GM23338 (cell line): ENCODE data around the gene MAPK7. TPM values are rescaled to one million over a fixed set of nuclear protein-coding genes. Genes with fewer than 3 reads are reported as not detected.

Experiments used
- ATAC-seq: fragments of 200-7000 bp; cut with Tn5 transposase; 3 replicates; pipeline ENCODE4 v1.9.1; 2020
- DNase-seq: peaks from one replicate; pipeline ENCODE4 v3.0.0-alpha.2; 2015; ENCODE audit warnings: low spot score
- H2AFZ ChIP-seq: fragments of 200-600 bp; sonication (generic); 2 replicates; pipeline ENCODE4 v1.8.0; 2016; ENCODE audit warnings: antibody characterized with exemption, mild to moderate bottlenecking, moderate library complexity
- H3F3A ChIP-seq: fragments of 200-600 bp; sonication (generic); replicated peaks from 2 replicates; pipeline ENCODE4 v1.8.0; 2017; ENCODE audit warnings: antibody characterized with exemption, mixed run types, low read depth
- H3K27ac ChIP-seq: fragments of 200-600 bp; sonication (generic); 2 replicates; pipeline ENCODE4 v1.6.1; 2016; ENCODE audit warnings: low read depth
- H3K27me3 ChIP-seq: fragments of 200-600 bp; sonication (generic); 2 replicates; pipeline ENCODE4 v1.8.0; 2016; ENCODE audit warnings: mild to moderate bottlenecking, mixed run types, moderate library complexity; ENCODE audit not compliant: insufficient read depth
- H3K36me3 ChIP-seq: fragments of 200-600 bp; sonication (generic); 2 replicates; pipeline ENCODE4 v1.8.0; 2016; ENCODE audit warnings: mild to moderate bottlenecking; ENCODE audit not compliant: insufficient read depth
- H3K4me1 ChIP-seq: fragments of 200-600 bp; sonication (generic); 2 replicates; pipeline ENCODE4 v1.8.0; 2016; ENCODE audit warnings: mild to moderate bottlenecking, moderate library complexity; ENCODE audit not compliant: insufficient read depth
- H3K4me2 ChIP-seq: fragments of 200-600 bp; sonication (generic); 2 replicates; pipeline ENCODE4 v1.7.1; 2017; ENCODE audit warnings: mixed run types
- H3K4me3 ChIP-seq: fragments of 200-600 bp; sonication (generic); 2 replicates; pipeline ENCODE4 v1.6.1; 2016; ENCODE audit warnings: mixed run types
- H3K79me2 ChIP-seq: fragments of 200-600 bp; sonication (generic); replicated peaks from 2 replicates; pipeline ENCODE4 v1.8.0; 2017; ENCODE audit warnings: mild to moderate bottlenecking; ENCODE audit not compliant: insufficient read depth
- H3K9me2 ChIP-seq: fragments of 200-600 bp; sonication (generic); 2 replicates; pipeline ENCODE4 v1.8.0; 2017; ENCODE audit not compliant: insufficient read depth
- H4K20me1 ChIP-seq: fragments of 200-600 bp; sonication (generic); replicated peaks from 2 replicates; pipeline ENCODE4 v1.8.0; 2017; ENCODE audit warnings: mild to moderate bottlenecking; ENCODE audit not compliant: insufficient read depth
- H3K27ac Mint-ChIP-seq: 2 replicates; pipeline ENCODE4 v1.8.0; 2020; ENCODE audit warnings: inconsistent platforms, mild to moderate bottlenecking, moderate library complexity, mixed read lengths
- H3K27me3 Mint-ChIP-seq: 3 replicates; pipeline ENCODE4 v1.8.0; 2022; ENCODE audit warnings: low read depth, mild to moderate bottlenecking, moderate library complexity, mixed read lengths, inconsistent platforms; ENCODE audit not compliant: insufficient read depth, poor library complexity
- H3K36me3 Mint-ChIP-seq: 3 replicates; pipeline ENCODE4 v1.8.0; 2021; ENCODE audit warnings: low read depth, mild to moderate bottlenecking, inconsistent platforms, moderate library complexity, mixed read lengths
- H3K4me1 Mint-ChIP-seq: 3 replicates; pipeline ENCODE4 v1.8.0; 2020; ENCODE audit warnings: mild to moderate bottlenecking, inconsistent platforms, mixed read lengths
- H3K4me3 Mint-ChIP-seq: 3 replicates; pipeline ENCODE4 v1.8.0; 2021; ENCODE audit warnings: moderate library complexity, mild to moderate bottlenecking, inconsistent platforms, mixed read lengths
- H3K9me3 Mint-ChIP-seq: 3 replicates; pipeline ENCODE4 v1.8.0; 2020; ENCODE audit warnings: moderate library complexity, mild to moderate bottlenecking, inconsistent platforms, mixed read lengths
- CREB1 ChIP-seq: fragments of 250-450 bp; sonication (Bioruptor Pico); IDR thresholded peaks from 2 replicates; pipeline ENCODE4 v1.5.0; 2020; ENCODE audit warnings: low read depth, mild to moderate bottlenecking, moderate library complexity
- EZH2phosphoT487 ChIP-seq: fragments of 200-600 bp; sonication (generic); IDR thresholded peaks from one replicate; pipeline ENCODE4 v1.8.1; 2018; ENCODE audit warnings: antibody characterized with exemption; ENCODE audit not compliant: unreplicated experiment
- JUNB ChIP-seq: IDR thresholded peaks from one replicate; pipeline ENCODE4 v1.6.1; 2016; ENCODE audit warnings: antibody characterized with exemption; ENCODE audit not compliant: unreplicated experiment
- POLR2AphosphoS5 ChIP-seq: IDR thresholded peaks from 2 replicates; pipeline ENCODE4 v1.6.1; 2016; ENCODE audit warnings: antibody characterized with exemption, low read depth
- ZNF114 ChIP-seq: fragments of 250-450 bp; sonication (Bioruptor Pico); IDR thresholded peaks from 2 replicates; pipeline ENCODE4 v1.5.0; 2020; ENCODE audit warnings: mild to moderate bottlenecking, moderate library complexity
- ZNF331 ChIP-seq: fragments of 250-450 bp; sonication (Bioruptor Pico); IDR thresholded peaks from 2 replicates; pipeline ENCODE4 v1.5.0; 2020; ENCODE audit warnings: low read depth, mild to moderate bottlenecking, moderate library complexity
- polyA plus RNA-seq: library from polyadenylated mRNA; unstranded; fragments of >200 nt; fragmentation: Nextera tagmentation; extraction: Ambion mirVana; gene quantifications from 2 replicates; pipeline ENCODE4 v1.2.1, GENCODE V29; 2016
- total RNA-seq: library from RNA; depleted of rRNA; stranded (reverse); fragments of >200 nt; shearing (Covaris generic); gene quantifications from 2 replicates; pipeline ENCODE4 v1.2.3, GENCODE V29; 2014
- TF ChIP-seq, protein P1 (sequence below): fragments of 250-450 bp; sonication (Bioruptor Pico); IDR thresholded peaks from 2 replicates; pipeline ENCODE4 v1.5.0; 2020; ENCODE audit warnings: mild to moderate bottlenecking, moderate library complexity
- TF ChIP-seq, protein P2 (sequence below): IDR thresholded peaks from one replicate; pipeline ENCODE4 v1.6.1; 2018; ENCODE audit warnings: antibody characterized with exemption; ENCODE audit not compliant: unreplicated experiment
- TF ChIP-seq, protein P3 (sequence below), 2 experiments: fragments of 200-600 bp in 1 of 2; sonication (generic) in 1 of 2; conservative IDR thresholded peaks; 2 replicates each; pipeline versions ENCODE4 v1.5.1 to v1.6.1; 2016 to 2017; ENCODE audit warnings: antibody characterized with exemption in 2 of 2, low read depth in 2 of 2, mild to moderate bottlenecking in 2 of 2, moderate library complexity in 1 of 2
- TF ChIP-seq, protein P4 (sequence below): IDR thresholded peaks from 2 replicates; pipeline ENCODE4 v1.6.1; 2016; ENCODE audit warnings: antibody characterized with exemption

Gene MAPK7
- total and polyA plus RNA-seq, 2 experiments from 2014 or later: 15.5 to 53.1 TPM

DNA sequence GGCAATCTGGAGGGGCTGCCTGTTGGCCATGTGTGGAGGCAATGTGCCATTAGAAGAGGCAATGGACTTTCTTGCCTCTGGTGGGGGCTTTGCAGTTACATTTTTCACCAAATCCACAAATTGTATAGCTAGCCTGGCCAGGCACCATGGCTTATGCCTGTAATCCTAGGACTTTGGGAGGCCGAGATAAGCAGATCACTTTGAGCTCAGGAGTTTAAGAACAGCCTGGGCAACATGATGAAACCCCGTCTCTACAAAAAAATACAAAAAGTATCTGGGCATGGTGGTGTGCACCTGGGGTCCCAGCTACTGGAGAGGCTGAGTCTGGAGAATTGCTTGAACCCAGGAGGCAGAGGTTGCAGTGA is 30.0 kb downstream of the MAPK7 start (continued):
- TF ChIP-seq, protein P1, sequence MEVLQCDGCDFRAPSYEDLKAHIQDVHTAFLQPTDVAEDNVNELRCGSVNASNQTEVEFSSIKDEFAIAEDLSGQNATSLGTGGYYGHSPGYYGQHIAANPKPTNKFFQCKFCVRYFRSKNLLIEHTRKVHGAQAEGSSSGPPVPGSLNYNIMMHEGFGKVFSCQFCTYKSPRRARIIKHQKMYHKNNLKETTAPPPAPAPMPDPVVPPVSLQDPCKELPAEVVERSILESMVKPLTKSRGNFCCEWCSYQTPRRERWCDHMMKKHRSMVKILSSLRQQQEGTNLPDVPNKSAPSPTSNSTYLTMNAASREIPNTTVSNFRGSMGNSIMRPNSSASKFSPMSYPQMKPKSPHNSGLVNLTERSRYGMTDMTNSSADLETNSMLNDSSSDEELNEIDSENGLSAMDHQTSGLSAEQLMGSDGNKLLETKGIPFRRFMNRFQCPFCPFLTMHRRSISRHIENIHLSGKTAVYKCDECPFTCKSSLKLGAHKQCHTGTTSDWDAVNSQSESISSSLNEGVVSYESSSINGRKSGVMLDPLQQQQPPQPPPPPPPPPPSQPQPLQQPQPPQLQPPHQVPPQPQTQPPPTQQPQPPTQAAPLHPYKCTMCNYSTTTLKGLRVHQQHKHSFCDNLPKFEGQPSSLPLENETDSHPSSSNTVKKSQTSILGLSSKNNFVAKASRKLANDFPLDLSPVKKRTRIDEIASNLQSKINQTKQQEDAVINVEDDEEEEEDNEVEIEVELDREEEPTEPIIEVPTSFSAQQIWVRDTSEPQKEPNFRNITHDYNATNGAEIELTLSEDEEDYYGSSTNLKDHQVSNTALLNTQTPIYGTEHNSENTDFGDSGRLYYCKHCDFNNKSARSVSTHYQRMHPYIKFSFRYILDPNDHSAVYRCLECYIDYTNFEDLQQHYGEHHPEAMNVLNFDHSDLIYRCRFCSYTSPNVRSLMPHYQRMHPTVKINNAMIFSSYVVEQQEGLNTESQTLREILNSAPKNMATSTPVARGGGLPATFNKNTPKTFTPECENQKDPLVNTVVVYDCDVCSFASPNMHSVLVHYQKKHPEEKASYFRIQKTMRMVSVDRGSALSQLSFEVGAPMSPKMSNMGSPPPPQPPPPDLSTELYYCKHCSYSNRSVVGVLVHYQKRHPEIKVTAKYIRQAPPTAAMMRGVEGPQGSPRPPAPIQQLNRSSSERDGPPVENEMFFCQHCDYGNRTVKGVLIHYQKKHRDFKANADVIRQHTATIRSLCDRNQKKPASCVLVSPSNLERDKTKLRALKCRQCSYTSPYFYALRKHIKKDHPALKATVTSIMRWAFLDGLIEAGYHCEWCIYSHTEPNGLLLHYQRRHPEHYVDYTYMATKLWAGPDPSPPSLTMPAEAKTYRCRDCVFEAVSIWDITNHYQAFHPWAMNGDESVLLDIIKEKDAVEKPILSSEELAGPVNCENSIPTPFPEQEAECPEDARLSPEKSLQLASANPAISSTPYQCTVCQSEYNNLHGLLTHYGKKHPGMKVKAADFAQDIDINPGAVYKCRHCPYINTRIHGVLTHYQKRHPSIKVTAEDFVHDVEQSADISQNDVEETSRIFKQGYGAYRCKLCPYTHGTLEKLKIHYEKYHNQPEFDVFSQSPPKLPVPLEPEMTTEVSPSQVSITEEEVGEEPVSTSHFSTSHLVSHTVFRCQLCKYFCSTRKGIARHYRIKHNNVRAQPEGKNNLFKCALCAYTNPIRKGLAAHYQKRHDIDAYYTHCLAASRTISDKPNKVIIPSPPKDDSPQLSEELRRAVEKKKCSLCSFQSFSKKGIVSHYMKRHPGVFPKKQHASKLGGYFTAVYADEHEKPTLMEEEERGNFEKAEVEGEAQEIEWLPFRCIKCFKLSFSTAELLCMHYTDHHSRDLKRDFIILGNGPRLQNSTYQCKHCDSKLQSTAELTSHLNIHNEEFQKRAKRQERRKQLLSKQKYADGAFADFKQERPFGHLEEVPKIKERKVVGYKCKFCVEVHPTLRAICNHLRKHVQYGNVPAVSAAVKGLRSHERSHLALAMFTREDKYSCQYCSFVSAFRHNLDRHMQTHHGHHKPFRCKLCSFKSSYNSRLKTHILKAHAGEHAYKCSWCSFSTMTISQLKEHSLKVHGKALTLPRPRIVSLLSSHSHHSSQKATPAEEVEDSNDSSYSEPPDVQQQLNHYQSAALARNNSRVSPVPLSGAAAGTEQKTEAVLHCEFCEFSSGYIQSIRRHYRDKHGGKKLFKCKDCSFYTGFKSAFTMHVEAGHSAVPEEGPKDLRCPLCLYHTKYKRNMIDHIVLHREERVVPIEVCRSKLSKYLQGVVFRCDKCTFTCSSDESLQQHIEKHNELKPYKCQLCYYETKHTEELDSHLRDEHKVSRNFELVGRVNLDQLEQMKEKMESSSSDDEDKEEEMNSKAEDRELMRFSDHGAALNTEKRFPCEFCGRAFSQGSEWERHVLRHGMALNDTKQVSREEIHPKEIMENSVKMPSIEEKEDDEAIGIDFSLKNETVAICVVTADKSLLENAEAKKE (CRISPR knock-in tag): no peak
- TF ChIP-seq ZNF331 (CRISPR knock-in tag): no peak

DNA sequence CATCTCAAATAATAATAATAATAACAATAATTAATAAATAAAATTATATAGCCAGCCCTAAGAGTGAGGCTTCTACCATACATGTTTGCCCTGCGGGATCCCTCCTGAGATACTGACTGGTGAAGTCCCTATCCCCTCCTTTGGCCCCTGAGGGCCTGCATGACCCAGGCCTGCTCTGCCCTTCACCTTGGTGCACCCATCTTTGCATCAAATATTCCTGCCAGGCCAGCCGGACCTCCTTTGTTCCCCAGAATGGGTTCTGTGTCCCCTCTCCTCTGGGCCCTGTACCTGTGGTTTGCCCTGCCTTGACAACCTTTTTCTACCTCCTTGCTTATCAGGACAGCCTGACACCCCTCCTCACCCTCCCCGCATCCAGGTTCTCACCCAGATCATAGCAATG is 30.8 kb downstream of the MAPK7 start:
- no peak overlapping the region for H3K4me3 ChIP-seq
- DNase-seq: no peak
- no peak overlapping the region for H2AFZ ChIP-seq
- no peak overlapping the region for H3K27ac Mint-ChIP-seq
- no peaks in the 10 kb centered on the region for H3K9me3 Mint-ChIP-seq
- no peaks in the 10 kb centered on the region for H3F3A ChIP-seq
- no peaks in the 10 kb centered on the region for H3K27me3 ChIP-seq
- H3K4me3 Mint-ChIP-seq: no peak overlapping the region
- peaks cover 17% of the 10 kb centered on the region for H3K4me1 Mint-ChIP-seq
- no peak overlapping the region for H3K4me2 ChIP-seq
- no peaks in the 10 kb centered on the region for H4K20me1 ChIP-seq
- no peaks in the 10 kb centered on the region for H3K79me2 ChIP-seq
- no peaks in the 10 kb centered on the region for H3K36me3 ChIP-seq
- no peak overlapping the region for H3K27ac ChIP-seq
- H3K27me3 Mint-ChIP-seq: peaks cover 16% of the 10 kb centered on the region
- H3K9me2 ChIP-seq: 0 out of 2 replicates have a peak, but pooled peaks cover 2% of the 10 kb centered on the region
- peaks cover 15% of the 10 kb centered on the region for H3K4me1 ChIP-seq
- no peaks in the 10 kb centered on the region for H3K36me3 Mint-ChIP-seq
- no peak for ATAC-seq
- no peak for TF ChIP-seq POLR2AphosphoS5
- TF ChIP-seq, protein P2, sequence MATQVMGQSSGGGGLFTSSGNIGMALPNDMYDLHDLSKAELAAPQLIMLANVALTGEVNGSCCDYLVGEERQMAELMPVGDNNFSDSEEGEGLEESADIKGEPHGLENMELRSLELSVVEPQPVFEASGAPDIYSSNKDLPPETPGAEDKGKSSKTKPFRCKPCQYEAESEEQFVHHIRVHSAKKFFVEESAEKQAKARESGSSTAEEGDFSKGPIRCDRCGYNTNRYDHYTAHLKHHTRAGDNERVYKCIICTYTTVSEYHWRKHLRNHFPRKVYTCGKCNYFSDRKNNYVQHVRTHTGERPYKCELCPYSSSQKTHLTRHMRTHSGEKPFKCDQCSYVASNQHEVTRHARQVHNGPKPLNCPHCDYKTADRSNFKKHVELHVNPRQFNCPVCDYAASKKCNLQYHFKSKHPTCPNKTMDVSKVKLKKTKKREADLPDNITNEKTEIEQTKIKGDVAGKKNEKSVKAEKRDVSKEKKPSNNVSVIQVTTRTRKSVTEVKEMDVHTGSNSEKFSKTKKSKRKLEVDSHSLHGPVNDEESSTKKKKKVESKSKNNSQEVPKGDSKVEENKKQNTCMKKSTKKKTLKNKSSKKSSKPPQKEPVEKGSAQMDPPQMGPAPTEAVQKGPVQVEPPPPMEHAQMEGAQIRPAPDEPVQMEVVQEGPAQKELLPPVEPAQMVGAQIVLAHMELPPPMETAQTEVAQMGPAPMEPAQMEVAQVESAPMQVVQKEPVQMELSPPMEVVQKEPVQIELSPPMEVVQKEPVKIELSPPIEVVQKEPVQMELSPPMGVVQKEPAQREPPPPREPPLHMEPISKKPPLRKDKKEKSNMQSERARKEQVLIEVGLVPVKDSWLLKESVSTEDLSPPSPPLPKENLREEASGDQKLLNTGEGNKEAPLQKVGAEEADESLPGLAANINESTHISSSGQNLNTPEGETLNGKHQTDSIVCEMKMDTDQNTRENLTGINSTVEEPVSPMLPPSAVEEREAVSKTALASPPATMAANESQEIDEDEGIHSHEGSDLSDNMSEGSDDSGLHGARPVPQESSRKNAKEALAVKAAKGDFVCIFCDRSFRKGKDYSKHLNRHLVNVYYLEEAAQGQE: no peak
- no peak for TF ChIP-seq JUNB
- TF ChIP-seq, protein P3, sequence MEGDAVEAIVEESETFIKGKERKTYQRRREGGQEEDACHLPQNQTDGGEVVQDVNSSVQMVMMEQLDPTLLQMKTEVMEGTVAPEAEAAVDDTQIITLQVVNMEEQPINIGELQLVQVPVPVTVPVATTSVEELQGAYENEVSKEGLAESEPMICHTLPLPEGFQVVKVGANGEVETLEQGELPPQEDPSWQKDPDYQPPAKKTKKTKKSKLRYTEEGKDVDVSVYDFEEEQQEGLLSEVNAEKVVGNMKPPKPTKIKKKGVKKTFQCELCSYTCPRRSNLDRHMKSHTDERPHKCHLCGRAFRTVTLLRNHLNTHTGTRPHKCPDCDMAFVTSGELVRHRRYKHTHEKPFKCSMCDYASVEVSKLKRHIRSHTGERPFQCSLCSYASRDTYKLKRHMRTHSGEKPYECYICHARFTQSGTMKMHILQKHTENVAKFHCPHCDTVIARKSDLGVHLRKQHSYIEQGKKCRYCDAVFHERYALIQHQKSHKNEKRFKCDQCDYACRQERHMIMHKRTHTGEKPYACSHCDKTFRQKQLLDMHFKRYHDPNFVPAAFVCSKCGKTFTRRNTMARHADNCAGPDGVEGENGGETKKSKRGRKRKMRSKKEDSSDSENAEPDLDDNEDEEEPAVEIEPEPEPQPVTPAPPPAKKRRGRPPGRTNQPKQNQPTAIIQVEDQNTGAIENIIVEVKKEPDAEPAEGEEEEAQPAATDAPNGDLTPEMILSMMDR (conservative IDR thresholded peaks at IDR 0.05; ENCODE audit: low read depth in 2 of 2): no peak
- no peak for TF ChIP-seq CREB1 (CRISPR knock-in tag)
- TF ChIP-seq, protein P4, sequence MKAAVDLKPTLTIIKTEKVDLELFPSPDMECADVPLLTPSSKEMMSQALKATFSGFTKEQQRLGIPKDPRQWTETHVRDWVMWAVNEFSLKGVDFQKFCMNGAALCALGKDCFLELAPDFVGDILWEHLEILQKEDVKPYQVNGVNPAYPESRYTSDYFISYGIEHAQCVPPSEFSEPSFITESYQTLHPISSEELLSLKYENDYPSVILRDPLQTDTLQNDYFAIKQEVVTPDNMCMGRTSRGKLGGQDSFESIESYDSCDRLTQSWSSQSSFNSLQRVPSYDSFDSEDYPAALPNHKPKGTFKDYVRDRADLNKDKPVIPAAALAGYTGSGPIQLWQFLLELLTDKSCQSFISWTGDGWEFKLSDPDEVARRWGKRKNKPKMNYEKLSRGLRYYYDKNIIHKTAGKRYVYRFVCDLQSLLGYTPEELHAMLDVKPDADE: no peak
- no peak for TF ChIP-seq EZH2phosphoT487
- no peak for TF ChIP-seq ZNF114 (CRISPR knock-in tag)
